Stimulated activated CD8-positive, alpha-beta memory T cell treated with anti-CD3 and anti-CD28 coated beads, Interleukin-2, amount 100 ng/mL, for 1 hour (primary cell): Measurements from ENCODE around the gene HEPH.
"Not testable (repeated sequence)": the region's sequence is repeated elsewhere in the genome, so short reads cannot be mapped to it uniquely, and the experiment has no call there.

ENCODE experiments used
- DNase-seq, 2 donors: peaks; one replicate each; pipeline ENCODE4 v3.0.0-alpha.2; 2020; ENCODE audit warnings: low read depth in 2 of 2

The HEPH gene, protein sequence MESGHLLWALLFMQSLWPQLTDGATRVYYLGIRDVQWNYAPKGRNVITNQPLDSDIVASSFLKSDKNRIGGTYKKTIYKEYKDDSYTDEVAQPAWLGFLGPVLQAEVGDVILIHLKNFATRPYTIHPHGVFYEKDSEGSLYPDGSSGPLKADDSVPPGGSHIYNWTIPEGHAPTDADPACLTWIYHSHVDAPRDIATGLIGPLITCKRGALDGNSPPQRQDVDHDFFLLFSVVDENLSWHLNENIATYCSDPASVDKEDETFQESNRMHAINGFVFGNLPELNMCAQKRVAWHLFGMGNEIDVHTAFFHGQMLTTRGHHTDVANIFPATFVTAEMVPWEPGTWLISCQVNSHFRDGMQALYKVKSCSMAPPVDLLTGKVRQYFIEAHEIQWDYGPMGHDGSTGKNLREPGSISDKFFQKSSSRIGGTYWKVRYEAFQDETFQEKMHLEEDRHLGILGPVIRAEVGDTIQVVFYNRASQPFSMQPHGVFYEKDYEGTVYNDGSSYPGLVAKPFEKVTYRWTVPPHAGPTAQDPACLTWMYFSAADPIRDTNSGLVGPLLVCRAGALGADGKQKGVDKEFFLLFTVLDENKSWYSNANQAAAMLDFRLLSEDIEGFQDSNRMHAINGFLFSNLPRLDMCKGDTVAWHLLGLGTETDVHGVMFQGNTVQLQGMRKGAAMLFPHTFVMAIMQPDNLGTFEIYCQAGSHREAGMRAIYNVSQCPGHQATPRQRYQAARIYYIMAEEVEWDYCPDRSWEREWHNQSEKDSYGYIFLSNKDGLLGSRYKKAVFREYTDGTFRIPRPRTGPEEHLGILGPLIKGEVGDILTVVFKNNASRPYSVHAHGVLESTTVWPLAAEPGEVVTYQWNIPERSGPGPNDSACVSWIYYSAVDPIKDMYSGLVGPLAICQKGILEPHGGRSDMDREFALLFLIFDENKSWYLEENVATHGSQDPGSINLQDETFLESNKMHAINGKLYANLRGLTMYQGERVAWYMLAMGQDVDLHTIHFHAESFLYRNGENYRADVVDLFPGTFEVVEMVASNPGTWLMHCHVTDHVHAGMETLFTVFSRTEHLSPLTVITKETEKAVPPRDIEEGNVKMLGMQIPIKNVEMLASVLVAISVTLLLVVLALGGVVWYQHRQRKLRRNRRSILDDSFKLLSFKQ

DNA sequence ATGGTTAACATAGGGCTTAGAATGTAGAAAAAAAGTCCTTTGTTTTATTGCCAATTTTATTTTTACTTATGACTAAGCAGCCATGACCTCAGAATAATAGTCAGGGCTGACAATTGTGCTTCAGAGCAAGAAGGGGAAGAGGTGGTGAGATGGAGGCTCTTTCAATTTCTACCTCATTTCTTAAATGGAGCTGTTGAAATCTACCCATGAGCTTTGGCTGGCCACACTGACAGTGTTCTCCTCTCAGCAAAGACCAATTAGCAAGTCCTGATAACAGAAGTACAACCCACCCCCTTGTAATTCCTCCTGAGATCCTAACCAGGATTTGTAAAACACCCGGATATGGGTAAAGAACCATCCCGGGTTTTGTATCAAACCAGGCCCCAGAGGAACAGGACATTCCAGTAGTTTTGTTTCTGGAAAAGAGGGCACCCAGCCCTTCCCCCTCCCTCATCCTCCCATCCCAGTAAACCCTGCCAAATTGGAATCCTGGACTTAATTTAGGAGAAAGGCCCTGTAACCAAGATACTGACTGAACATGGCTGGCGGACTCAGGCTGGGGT lies at the start of gene HEPH:
TSS of gene HEPH (plus strand) at position 399 of the 563 bp plus-strand sequence. CDS start 6,324 bp downstream, outside the sequence.
- DNase-seq, result no peak

DNA sequence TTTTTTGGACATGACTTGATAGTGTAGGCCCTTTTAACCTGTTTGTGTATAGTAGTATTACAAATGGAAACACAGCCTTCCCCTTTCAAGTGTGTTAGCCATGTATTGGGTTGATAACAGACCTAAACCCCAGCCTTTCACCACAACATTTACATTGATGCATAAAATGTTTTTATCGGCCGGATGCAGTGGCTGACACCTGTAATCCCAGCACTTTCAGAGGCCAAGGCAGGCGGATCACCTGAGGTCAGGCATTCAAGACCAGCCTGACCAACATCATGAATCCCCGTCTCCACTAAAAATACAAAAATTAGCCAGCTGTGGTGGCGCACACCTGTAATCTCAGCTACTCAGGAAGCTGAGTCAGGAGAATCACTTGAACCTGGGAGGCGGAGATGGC lies 45.3 kb upstream of the HEPH start:
- not testable (repeated sequence) for DNase-seq

DNA sequence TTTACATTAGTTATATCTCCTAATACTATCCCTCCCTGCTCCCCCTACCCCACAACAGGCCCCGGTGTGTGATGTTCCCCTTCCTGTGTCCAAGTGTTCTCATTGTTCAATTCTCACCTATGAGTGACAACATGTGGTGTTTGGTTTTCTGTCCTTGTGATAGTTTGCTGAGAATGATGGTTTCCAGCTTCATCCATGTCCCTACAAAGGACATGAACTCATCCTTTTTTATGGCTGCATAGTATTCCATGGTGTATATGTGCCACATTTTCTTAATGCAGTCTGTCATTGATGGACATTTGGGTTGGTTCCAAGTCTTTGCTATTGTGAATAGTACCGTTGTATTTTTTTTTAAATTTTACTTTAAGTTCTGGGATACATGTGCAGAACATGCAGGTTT lies 42.7 kb upstream of the HEPH start:
- not testable (repeated sequence) for DNase-seq

DNA sequence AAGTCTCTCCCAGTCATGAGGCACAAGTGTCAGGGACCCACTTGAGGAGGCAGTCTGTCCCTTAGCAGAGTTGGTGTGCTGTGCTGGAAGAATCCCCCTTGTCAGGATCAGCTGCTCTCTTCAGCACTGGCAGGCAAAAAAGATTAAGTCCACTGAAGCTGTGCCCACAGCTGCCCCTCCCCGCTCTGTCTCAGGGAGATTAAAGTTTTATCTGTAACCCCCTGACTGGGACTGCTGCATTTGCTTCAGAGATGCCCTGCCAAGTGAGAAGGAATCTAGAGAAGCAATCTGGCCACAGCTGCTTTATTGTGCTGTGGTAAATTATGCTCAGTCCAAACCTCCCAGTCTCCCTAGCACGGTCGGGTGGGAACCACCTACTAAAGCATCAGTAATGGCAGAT lies 37.4 kb upstream of the HEPH start:
- no peak for DNase-seq

DNA sequence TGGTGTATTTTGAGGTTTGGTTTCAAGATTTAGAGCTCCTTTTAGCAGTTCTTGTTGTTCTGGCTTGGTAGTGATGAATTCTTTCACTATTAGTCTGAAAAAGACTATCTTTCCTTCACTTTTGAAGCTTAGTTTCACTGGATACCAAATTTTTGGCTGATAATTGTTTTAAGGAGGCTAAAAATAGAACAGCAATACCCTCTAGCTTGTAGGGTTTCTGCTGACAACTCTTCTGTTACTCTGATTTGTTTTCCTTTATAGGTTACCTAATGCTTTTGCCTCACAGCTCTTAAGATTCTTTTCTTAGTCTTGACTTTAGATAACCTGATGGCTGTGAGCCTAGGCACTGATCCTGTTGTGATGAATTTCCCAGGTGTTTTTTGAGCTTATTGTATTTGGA lies 33.6 kb upstream of the HEPH start:
- no peak for DNase-seq

DNA sequence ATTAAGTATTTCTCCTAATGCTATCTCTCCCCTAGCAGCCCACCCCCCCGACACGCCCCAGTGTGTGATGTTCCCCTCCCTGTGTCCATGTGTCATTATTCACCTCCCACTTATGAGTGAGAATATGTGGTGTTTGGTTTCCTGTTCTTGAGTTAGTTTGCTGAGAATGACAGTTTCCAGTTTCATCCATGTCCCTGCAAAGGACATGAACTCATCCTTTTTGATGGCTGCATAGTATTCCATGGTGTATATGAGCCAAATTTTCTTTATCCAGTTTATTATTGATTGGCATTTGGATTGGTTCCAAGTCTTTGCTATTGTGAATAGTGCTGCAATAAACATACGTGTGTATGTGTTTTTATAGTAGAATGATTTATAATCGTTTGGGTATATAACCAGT lies 28.8 kb upstream of the HEPH start:
- DNase-seq, result not testable (repeated sequence)

DNA sequence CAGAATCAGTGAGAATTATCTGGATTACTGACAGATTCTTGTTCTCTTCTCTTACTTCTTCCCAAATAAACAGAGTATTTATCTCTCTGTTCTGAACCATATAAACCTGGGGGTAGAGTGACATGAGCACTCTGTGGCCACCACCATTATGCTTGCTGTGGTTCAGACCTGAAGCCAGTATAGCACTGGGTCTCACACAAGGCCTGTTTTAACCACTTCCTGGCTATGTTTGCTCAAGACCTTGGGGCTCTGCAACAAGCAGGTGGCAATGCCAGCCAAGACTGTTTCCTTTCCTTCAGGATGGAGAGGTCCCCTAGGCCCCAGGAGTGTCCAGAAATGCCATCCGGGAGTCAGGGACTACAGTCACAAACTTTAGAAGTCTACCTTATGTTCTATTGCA lies 21.7 kb upstream of the HEPH start:
- no peak for DNase-seq

DNA sequence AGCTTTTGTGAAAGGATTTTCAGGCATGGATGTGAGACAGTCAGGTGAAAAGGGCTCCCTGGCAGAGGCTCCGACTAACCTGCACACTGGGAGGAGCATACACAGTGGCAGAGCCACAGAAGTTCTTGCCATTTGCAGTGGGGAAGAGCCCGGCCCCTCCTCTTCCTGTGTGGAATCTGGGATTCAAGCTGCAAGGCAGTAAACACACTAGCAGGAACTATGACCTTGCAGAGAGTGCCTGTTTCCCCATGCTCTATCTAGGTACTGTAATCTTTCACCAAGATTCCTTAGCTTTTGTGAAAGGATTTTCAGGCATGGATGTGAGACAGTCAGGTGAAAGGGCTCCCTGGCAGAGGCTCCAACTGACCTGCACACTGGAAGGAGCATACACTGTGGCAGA lies 19.8 kb upstream of the HEPH start:
- no peak for DNase-seq

DNA sequence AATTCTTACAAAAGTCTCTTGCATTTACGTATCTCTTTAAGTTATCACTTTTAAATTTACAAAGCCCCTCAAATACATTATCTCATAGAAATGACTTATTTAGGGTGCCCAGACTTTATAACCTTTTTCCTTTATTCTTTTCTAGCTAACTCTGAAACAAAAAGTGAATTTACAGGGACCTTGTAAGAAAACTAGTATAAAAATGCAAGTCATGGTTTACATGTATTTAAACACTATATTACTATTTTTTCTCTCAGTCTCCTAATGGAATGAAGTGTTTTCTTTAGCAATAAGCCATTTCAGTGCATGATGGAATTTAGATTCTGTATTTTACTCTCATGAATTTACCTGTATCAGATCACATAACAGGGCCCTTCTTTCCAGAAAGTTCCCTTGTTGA lies 14.5 kb upstream of the HEPH start:
- DNase-seq, result no peak

DNA sequence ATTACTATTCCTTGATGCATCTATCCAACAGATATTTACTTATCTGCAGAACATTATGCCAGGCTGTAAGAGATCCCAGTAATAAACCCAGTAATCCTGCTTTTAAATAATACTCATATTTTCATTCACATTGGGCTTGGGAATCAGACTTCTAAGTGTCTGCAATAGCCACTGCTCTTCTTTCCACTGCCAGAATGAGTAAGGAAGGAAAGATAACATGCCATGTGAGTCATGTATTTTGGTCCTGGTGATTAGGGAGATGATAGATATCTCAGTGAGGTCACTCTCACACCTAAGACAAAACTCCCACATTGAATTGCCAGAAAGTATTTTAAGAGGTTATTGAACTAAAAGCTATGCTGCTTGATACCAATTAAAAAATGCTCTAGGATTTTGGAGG lies 13.9 kb upstream of the HEPH start:
- DNase-seq, result no peak

DNA sequence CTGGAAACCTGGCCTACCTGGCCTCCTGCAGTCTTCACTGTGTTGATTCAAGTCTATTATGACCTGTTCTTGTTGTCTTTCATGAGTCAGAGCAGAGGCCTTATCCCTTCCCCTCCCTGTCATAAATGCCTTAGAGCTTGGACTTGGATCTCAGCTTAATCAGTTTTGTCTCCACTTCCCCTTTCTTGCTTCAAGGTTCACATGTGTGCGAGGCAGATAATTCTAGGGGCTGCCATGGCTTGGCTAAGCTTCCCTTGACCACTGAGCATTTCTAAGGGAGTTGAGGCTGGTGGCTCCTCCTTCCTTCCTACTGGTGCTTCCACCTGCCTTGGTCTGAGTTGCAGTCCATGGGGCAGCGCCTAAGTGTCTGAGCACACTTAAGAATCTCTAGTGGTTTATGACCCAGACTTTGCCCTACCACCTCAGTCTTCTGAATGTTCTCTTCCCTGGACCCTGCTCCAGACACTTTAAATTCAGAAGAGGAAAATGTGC lies 1.7 kb upstream of the HEPH start:
- DNase-seq, result no peak

DNA sequence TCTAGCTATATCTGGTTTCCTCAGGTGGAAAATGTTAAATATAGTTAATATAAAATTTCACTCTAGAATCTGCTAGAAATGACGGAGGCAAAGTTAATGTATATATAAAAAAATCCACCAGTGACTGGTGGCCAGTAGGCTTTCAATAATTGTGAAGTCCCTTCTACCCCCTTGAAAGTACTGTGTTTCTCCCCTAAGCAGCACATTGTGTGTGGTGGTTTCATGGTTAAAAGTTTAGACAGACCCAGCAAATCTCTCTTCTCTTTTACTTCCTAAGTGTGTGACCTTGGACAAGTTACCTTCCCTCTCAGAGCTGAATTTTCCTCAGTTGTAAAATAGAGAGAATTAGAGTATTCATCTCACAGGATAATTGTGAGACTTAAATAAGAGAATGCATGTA lies 600 bp upstream of the HEPH start:
- no peak for DNase-seq

DNA sequence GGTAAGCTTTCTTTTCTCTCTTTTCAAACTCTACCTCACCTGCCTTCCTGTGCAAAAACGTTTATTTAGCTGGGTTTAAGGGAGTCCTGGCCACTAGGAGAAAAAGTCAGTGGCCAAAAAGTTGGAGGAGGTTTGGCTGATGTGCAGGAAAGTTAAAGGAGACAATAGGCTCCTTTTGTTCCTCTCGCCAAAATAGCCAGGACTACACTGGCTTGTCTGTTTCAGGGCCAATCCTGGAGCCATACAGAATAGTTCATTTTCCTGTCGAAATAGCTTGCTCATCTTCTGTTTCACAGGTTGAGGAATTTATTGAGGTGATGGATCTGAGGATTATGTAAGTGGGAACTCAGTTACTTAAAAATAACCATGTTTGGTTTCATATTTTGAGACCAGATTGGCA lies 423 bp downstream of the HEPH start:
- no peak for DNase-seq

DNA sequence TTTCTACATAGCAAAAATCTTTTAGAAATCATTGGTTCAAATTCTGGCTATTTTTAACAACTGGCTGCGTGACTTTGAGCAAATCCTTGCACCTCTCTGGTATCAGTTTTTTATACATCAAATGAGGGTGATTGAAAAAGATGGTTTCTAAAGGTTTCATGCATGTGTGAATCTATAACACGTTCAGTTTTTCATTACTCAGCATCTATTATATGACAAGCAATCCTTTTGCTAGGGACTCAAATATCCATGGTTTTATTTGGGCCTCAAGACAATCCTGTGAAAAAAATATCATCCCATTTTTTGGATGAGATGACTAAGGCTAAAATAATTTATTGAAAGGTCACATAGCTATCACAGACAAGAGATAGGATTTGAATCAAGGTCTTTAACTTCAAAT lies 884 bp downstream of the HEPH start:
- DNase-seq, result no peak

DNA sequence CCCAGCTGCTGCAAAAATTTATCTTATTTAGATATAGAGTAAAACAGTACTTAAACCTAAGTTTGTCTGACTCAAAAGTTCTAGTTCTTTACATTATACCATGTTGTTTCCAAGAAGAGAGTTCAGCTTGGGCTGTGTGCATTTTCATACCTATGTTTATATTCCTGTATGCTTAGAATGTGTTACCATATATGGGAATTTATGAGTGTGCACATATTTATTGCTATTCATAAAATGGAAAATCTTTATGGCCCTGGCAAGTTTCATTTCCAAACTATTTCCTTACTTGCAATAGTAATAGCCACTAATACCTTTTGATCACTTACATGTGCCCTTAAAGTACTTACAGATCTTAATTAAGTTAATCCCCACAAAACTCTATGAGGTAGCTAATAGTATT lies 2.6 kb downstream of the HEPH start:
- no peak for DNase-seq

DNA sequence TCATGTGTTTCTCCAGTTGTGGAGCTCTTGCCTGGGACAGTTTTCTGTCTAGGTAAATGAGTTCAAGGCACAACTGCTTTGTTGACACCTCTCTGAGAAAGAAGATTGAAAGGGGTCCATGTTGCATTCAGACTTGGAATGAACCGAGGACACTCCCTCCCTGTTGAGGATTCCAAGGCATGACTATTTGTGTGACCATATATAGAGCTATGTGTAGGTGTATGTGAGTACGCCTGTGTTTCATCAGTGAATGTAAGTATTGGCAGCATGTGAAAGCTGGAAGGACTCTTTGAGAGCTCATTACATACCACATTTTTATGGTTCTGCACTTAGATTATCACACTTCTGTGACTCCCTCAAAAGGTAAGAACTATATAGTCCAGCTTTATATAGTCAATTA lies 3.4 kb downstream of the HEPH start:
- DNase-seq, result no peak

DNA sequence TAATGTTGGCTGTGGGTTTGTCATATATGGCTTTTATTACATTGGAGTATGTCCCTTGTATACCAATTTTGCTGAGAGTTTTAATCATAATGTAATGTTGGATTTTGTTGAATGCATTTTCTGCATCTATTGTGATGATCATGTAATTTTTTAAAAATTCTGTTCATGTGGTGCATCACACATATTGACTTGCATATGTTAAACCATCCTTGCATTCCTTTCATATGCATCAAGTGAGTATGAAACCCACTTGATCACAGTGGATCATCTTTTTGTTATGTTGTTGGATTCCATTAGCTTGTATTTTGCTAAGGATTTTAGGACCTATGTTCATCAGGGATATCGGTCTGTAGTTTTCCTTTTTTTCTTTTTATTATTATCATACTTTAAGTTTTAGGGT lies 12.1 kb downstream of the HEPH start:
- DNase-seq, result no peak

DNA sequence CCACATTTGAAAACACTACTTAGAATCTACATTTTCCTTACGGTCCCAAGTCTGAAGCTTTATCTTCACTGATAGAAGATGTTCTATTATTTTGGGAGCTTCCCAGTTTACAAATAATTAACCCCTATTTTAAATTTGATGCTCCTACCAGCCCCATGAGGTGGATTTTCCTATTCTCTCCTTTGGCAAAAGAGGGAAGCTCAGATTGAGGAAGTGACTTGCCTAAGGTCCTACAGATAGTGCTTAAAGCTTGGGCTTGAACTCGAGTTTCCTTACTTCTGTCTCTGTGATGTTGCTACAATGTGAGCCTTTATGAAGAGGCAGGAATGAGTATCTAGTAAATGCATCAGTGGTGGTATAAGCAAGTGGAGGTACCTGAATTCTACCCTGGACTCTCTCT lies 27.5 kb downstream of the HEPH start:
- DNase-seq, result no peak

DNA sequence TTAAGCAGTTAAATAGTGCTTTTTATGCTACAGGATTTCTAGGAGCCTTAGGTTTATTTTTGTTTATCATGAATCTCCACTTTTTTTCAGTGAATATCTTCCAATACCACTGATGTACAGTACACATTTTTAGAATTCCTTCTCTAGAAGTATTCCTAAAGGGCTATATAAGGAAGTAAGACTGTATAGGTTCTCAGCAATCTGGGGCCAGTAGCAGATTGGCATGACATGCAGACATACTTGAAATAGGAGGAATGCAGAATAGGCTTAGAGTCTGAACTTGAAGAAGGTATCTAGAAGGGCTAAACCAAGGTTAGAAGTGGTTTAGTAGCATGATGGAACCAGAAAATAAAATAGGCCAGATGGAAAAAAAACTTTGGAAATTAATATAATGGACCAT lies 29.8 kb downstream of the HEPH start:
- DNase-seq, result no peak

DNA sequence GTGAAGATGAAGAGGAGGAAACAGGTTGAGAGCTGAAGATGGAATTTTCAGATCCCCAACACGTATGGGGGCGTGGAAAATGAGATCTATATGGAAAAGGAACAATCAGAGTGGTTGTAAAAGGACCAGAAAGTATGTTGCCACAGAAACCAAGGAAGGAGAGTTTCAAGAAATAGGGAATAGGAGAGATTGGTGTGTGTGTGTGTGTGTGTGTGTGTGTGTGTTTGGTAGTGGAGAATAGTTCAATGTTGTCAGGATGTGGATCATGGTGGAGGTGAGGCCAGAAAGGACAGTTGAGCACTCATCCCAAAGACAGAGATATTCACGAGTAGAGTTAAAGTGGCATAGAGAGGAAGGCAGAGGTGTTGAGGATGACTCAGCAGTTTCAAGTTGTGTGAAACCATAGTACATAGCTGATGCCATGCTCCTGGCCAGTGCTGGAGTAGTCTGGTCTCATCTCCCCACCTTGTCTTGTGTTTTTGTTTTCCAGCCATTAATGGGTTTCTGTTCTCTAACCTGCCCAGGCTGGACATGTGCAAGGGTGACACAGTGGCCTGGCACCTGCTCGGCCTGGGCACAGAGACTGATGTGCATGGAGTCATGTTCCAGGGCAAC lies 36.1 kb downstream of the HEPH start:
- DNase-seq, result no peak
